Left ventricle myocardium superior (tissue), 1 donor: ENCODE measurements around the gene SNX11. TPM values are rescaled to one million over a fixed set of nuclear protein-coding genes. Genes with fewer than 3 reads are reported as not detected.

Source experiments
- ATAC-seq: fragments of 200-7000 bp; cut with Tn5 transposase; one replicate; pipeline ENCODE4 v1.9.1; 2020; ENCODE audit warnings: mild to moderate bottlenecking, moderate library complexity
- DNase-seq: peaks from one replicate; pipeline ENCODE4 v3.0.0-alpha.2; 2020
- intact Hi-C: fragments of 100-400 bp; cut with micrococcal nuclease; formaldehyde crosslinking; loops from one replicate; pipeline ENCODE4 v1.11.0; 2022
- microRNA-seq: library from miRNA; unstranded; fragments of <30 nt; microRNA quantifications from one replicate; pipeline ENCODE4 v1.2.0, GENCODE V29; 2020; ENCODE audit warnings: borderline number of aligned reads
- total RNA-seq: library from RNA; stranded (reverse); fragmentation: NEBNext Ultra II Directional; extraction: Animal tissue kit (Norgen Biotek cat#: 25700); gene quantifications from one replicate; pipeline ENCODE4 v1.2.1, GENCODE V29; 2021
- donor health status: DM: no; HTN: yes; CAD: no; lungs with severe emphysema.

The SNX11 gene
- total RNA-seq, 1 donor from 2014 or later = 11.1 TPM

GRCh38 chr17:48153691-48154358 is 46.3 kb downstream of the SNX11 start:
- DNase-seq (no peak), ATAC-seq (no peak)
- intact Hi-C loops = no loop called here

DNA sequence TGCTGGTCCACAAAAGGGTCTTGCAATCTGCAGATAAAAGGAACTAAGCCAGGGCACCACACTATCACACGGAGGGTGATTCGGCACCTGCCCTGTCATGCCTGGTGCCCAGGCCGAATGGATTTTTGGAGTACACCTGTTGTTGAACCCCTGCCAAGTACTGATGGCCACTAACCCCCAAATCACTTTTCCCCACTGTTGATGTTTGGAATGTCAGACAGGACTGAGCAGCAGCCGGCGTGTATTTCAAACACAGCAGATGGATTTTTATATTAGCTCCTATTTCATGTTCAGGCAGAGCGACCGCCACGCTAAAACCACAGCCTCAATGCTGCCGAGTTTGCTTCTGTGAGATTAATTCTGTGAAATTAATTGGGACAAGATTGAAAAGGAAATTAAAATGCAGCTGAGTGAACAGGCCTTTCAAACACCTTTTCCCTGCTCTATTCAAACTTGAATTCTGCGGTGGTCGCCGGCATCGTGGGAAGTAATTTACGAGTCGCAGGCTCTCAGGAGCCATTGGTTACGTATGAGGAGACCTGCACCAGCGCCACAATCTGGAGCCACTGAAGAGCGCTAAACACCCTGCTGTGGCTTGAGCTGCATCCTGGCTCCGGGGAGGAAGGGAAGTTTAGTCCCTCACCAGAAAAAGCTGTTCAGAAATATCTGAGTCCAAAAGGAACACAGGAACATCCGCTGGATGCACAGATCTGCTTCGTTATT is 48.5 kb downstream of the SNX11 start:
- ATAC-seq = no peak
- DNase-seq = no peak
- intact Hi-C loops = no loop called here

- no peak for DNase-seq
- intact Hi-C loops = no loop called here
- ATAC-seq = no peak
Observed at GRCh38 chr17:48159232-48159631, 51.7 kb downstream of the SNX11 start.

DNA sequence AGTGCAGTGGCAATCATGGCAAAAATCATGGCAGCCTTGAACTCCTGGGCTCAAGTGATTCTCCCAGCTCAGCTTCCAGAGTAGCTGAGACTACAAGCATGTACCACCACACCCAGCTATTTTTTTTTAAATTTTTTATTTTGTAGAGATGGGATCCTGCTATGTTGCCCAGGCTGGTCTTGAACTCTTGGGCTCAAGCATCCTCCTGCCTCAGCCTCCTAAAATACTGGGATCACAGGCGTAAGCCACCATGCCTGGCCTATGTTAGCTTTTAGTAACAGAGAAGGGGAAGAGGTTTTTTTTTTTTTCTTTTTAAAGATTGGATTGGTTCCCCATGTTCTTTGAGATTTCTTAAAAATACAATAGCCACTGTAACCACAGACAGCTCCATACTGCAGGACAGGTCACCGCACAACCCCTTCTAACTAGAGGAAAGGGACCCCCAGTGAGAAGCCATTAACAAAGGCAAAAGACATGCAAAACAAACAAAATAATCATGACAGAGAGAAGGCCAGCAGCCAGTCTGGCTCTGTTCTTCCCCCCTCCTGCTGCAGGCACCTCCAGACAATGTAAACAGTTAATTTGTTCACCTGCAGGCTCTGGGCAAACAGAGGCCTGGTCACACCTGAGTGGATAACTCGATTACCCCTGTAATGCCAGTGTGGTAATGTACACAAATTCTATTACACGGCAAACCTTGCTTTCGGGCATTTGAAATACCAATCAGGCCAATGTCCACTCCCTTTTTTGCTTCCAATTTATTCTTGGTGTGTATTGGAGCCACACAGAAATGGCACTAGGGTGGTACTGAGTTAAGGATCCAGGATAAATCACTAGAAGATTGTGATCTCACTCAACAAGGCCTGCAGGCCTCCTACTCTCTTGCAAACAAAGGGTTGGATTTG is 52.9 kb downstream of the SNX11 start:
- no peak for DNase-seq
- intact Hi-C loops = no loop called here
- ATAC-seq = no peak

DNA sequence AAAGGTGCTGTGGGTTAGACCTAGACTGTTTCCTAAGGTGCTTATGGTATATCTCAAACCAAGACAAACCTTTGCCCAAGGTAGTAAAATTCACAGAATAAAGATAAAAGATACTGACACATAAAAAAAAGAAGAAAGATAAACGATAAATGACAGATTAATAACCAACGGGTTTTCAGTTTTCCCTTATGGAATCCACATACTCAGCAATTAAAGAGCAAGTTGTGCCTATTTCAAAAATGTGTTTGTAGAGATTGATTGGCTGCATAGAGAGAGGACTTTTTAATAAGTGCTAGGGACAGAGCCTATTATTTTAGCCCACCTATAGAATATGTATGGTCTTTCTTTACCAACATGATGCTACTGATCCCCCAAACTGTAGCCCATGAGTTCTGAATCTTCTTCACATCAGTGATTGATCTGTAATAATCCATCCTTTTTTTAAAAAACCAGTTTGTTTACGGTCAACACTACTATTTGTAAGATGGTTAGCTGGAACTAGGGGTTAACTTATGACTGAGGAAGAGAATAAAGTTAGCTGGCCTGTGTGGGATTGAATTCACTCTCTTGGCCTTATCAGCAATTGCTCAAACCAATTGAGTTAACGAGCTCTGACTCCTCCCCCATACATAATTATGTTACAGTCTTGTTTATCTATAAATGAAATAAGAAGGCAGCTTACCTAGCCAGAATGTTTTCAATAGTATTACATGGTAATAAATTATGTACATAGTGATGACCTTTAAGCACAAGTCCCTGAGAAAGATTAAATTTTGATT is 53.8 kb downstream of the SNX11 start:
- DNase-seq (no peak), ATAC-seq (no peak)
- intact Hi-C loops = no loop called here

- intact Hi-C loops = no loop called here
- ATAC-seq = no peak
- no peak for DNase-seq
Observed at GRCh38 chr17:48162306-48162934, 54.9 kb downstream of the SNX11 start.

GRCh38 chr17:48162946-48163506 is 55.5 kb downstream of the SNX11 start:
- ATAC-seq = no peak
- no peak for DNase-seq
- intact Hi-C loops = no loop called here

GRCh38 chr17:48163809-48164208 is 56.2 kb downstream of the SNX11 start:
- ATAC-seq (no peak), DNase-seq (no peak)
- intact Hi-C loops = no loop called here

GRCh38 chr17:48169926-48170325 is 62.4 kb downstream of the SNX11 start:
- no peak for ATAC-seq
- intact Hi-C loops = no loop called here
- DNase-seq = no peak

Small RNA genes lying within 50 kb of the gene (microRNA-seq; reads per million reads assigned to microRNA genes)
- not detected for gene MIR1203

Other genes with a start within 250 kb of the SNX11 start
- 14.1 TPM for gene SP2, start 211.5 kb upstream of the SNX11 start, total RNA-seq
- gene PNPO, start 166.2 kb upstream of the SNX11 start, total RNA-seq = 31.3 TPM
- gene PRR15L, start 149.9 kb upstream of the SNX11 start, total RNA-seq = not detected
- gene CDK5RAP3, start 136.7 kb upstream of the SNX11 start, total RNA-seq = 50.8 TPM
- 58.2 TPM for gene COPZ2, start 70.0 kb upstream of the SNX11 start, total RNA-seq
- gene NFE2L1, start 59.4 kb upstream of the SNX11 start, total RNA-seq = 886 TPM
- 37.9 TPM for gene CBX1, start 6.3 kb upstream of the SNX11 start, total RNA-seq